Muscle layer of duodenum (tissue), 2 donors: Measurements from ENCODE around the gene DIPK1A.
A peak's percentile ranks its signal among the peaks of the same experiment; 100 is the strongest.

ENCODE experiments used
- H3K27ac ChIP-seq: one replicate; pipeline ENCODE4 v1.7.0; 2013; ENCODE audit warnings: mild to moderate bottlenecking, low read length
- H3K27me3 ChIP-seq: one replicate; pipeline ENCODE4 v1.7.0; 2013; ENCODE audit warnings: low read depth, mild to moderate bottlenecking, control low read depth, low read length
- H3K36me3 ChIP-seq, 2 donors: one replicate each; pipeline ENCODE4 v1.7.0; 2013; ENCODE audit warnings: low read length in 2 of 2, control low read depth in 1 of 2, mild to moderate bottlenecking in 1 of 2; ENCODE audit not compliant: insufficient read depth in 2 of 2, control insufficient read depth in 1 of 2
- H3K4me1 ChIP-seq, 2 donors: one replicate each; pipeline ENCODE4 v1.7.0; 2013; ENCODE audit warnings: low read length in 2 of 2, mild to moderate bottlenecking in 2 of 2, control low read depth in 1 of 2, moderate library complexity in 1 of 2; ENCODE audit not compliant: insufficient read depth in 2 of 2, control insufficient read depth in 1 of 2
- H3K4me3 ChIP-seq, 2 donors: one replicate each; pipeline ENCODE4 v1.7.0; 2013; ENCODE audit warnings: low read length in 2 of 2, low read depth in 1 of 2, mild to moderate bottlenecking in 1 of 2
- H3K9me3 ChIP-seq, 2 donors: one replicate each; pipeline ENCODE4 v1.7.0; 2013; ENCODE audit warnings: low read length in 2 of 2, control low read depth in 1 of 2, mild to moderate bottlenecking in 1 of 2; ENCODE audit not compliant: control insufficient read depth in 1 of 2
- donor health status: healthy.

Gene DIPK1A

DNA sequence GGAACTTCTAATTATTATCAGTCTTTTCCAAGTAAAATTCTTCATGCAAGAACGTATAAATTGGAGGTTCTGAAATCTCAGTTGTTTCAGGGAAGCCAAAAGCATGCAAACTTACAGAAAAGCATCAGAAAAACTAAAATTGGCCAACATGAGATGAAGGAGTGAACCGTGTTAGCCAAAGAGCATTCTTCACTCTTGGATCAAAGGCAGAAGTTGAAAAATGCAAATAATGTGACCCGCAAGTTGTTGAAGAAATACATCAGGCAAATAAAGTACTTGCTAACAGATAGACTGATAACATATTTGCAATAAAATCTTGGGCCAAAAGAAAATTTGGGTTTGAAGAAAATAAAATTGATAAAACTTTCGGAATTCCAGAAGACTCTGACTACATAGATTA lies 29.6 kb downstream of the DIPK1A start:
- Histone ChIP-seq H3K27me3 (no peaks in the 10 kb centered on the region), H3K36me3 (no peaks in the 10 kb centered on the region), H3K9me3 (no peaks in the 10 kb centered on the region), H3K27ac (no peak overlapping the region), H3K4me1 (peaks cover 0 to 19% of the 10 kb centered on the region in 2 donors), H3K4me3 (no peak overlapping the region)

DNA sequence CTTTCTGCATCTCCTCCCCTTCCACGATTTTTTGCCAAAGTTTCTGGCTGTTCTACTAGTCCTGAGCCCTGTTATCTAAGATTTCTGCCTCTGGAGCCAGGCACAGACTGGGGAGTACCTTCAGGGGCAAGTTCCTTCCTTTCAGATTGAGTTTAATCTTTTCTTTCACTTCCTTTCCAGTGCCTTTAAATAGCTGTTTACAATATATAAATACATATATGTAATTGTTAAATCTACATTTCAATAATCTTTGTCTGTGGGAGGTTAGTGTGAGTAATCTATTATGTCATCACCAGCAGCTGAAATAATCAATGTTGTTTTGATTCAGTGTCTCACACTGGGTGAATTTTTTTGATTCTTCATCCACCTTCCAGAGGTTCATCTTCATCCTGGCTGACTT lies 31.8 kb downstream of the DIPK1A start:
- H3K4me1 ChIP-seq, result peaks cover 0 to 14% of the 10 kb centered on the region in 2 donors
- no peaks in the 10 kb centered on the region for H3K36me3 ChIP-seq
- no peaks in the 10 kb centered on the region for H3K27me3 ChIP-seq
- no peak overlapping the region for H3K27ac ChIP-seq
- H3K9me3 ChIP-seq, result no peaks in the 10 kb centered on the region
- H3K4me3 ChIP-seq, result no peak overlapping the region

DNA sequence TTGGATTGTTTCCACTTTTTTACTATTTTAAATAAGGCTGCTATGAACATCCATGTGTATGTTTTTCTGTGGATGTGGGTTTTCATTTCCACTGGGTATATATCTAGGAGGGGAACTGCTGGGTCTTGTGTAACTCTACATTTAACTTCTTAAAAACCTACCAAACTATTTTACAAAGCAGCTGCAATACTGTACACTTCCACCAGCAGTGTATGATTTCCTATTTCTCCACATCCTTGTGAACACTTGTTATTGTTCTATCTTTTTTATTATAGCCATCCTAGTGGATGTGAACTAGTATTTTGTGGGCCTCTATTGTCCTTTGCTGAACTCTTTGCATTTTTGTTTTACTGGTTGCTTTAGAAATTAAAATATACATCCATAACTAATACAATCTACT lies 33.4 kb downstream of the DIPK1A start:
- Histone ChIP-seq H3K27me3 (no peaks in the 10 kb centered on the region), H3K4me3 (no peak overlapping the region), H3K27ac (no peak overlapping the region), H3K36me3 (no peaks in the 10 kb centered on the region), H3K9me3 (no peaks in the 10 kb centered on the region), H3K4me1 (no peaks in the 10 kb centered on the region)

DNA sequence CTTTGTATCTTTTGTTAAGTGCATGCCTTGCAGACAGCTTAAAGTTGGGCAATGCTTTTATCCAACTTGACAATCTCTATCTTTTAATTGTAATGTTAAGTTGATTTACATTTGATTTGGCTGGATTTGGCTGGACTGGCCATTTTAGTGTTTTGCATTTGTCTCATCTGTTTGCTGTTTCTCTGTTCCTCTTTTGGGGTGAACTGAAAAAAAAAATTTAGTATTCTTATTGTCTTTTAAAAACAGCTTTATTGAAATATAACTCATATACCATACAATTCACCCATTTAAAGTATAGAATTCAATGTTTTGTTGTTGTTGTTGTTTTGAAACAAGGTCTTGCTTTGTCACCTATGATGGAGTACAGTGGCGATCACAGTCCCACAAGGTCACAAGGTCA lies 34.4 kb downstream of the DIPK1A start:
- no peak overlapping the region for H3K4me3 ChIP-seq
- H3K36me3 ChIP-seq, result no peaks in the 10 kb centered on the region
- H3K27ac ChIP-seq, result no peak overlapping the region
- H3K27me3 ChIP-seq, result no peaks in the 10 kb centered on the region
- H3K9me3 ChIP-seq, result no peaks in the 10 kb centered on the region
- H3K4me1 ChIP-seq, result no peaks in the 10 kb centered on the region

DNA sequence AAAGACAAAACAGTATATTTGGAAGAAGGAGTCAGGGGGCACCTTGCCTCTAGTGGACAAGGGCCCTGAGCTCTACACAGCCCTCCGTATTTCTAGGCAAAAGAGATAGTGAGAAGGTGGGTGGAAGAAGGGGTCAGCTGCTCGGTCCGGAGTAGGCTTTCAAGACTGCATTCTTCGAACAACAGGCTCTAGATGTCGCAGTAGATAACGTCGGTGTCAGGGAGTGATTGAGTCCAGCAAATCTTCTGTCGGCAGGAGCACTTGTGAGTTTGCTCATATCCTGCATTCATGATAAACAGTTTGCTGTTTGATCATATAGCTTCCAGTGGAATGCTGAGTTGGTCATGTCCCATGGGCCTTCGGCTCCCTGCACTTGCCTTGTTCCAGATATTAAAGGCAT lies 36.8 kb downstream of the DIPK1A start:
- no peak overlapping the region for H3K27ac ChIP-seq
- H3K36me3 ChIP-seq, result no peaks in the 10 kb centered on the region
- no peak overlapping the region for H3K4me3 ChIP-seq
- H3K4me1 ChIP-seq, result no peaks in the 10 kb centered on the region
- no peaks in the 10 kb centered on the region for H3K27me3 ChIP-seq
- no peaks in the 10 kb centered on the region for H3K9me3 ChIP-seq

DNA sequence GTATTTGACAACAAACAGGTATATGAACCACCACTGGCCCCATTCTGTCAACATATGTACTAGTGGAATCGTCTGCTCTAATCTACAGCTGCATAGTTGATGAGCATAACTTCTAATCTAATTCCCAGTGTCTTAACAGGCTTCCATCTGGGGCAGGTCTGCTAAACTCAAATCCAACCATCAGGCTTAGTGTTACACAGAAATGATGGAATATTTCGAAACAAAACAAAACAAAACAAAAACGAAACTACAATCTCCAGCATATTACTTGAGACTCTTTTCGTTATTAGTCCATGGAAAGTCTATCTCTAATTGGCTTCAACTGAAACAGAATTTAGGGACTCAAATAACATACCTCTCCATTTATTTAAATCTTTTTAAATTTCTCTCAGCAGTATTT lies 37.6 kb downstream of the DIPK1A start:
- H3K9me3 ChIP-seq, result no peaks in the 10 kb centered on the region
- no peaks in the 10 kb centered on the region for H3K4me1 ChIP-seq
- H3K27me3 ChIP-seq, result no peaks in the 10 kb centered on the region
- H3K4me3 ChIP-seq, result no peak overlapping the region
- H3K36me3 ChIP-seq, result no peaks in the 10 kb centered on the region
- H3K27ac ChIP-seq, result peak overlapping the region; percentile 35

DNA sequence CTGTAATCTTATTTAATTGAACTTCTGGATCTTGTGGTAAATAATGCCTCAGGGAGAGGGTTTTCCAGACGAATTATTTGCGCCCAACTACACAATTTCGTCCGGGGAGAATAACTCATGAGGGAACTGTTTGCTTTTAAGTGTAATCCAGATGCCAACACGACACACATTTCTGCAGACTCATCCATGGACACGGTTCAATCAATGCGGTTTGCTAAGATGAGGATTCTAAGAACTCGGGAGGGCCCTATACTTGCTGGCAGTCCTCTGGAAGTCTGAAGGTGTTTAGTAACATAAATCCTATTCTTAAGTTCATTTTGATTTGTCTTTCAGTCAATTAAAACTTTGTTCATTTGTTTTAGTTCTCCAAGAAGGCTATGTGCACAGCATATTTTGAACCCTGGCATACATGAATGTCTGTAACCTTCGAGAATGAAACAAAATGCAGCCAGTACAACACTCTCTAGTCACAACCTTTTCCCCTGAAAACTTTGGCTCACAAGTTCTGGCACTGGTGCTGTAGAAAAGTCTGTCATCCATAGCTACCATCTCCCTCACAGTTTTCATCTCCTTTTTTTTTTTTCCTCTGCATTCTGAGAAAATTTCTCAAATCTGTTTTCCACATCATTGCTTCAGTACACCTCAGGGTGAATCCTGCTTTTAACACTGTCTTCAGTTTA lies 38.8 kb downstream of the DIPK1A start:
- no peaks in the 10 kb centered on the region for H3K36me3 ChIP-seq
- no peak overlapping the region for H3K27ac ChIP-seq
- no peaks in the 10 kb centered on the region for H3K9me3 ChIP-seq
- no peak overlapping the region for H3K4me3 ChIP-seq
- no peaks in the 10 kb centered on the region for H3K4me1 ChIP-seq
- H3K27me3 ChIP-seq, result no peaks in the 10 kb centered on the region

DNA sequence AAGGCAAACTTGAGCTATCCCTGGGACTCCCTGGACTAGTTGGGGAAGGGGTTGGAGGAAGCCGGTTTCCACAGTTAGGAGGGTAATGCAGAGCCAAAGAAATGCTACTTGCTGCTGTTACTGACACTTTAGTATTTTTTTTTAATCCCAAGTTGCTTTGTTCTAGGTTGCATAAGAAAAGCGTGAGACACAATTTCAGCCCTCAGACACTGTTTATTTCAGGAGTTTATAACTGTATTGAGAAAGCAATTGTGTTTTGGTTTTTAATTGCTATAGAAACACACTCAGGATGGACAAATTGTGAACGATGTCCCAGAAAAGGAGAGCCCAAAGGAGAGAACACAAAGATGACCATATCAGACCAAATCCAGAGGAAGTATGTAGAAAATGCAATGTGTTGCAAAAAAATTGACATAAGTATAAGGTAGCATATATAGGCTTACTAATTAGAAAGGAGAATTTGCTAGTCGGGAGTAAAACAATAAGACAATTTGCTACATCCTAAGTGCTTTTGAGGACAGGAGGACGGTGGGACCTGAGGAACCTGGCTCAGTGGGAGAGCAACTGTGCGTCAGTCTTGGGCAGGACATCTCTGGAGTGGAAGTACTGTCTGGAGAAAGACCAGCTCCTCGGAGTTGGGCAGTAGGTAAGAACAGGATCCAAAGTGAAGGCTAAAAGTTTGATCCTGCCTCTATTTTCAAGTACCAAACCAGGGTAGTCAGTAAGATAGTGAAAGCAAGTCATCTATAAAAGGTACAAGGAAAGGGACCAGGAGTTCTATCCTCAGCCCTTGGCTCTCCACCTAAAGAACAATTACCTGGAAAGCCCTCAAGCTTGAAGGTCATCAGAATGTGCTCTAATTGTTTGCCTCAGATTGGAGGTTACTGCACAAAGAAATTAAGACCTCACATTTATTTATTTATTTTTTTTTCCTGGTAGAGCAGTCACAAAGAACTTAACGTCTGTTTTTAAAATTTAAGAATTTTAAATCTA lies 39.9 kb downstream of the DIPK1A start:
- H3K27ac ChIP-seq, result no peak overlapping the region

DNA sequence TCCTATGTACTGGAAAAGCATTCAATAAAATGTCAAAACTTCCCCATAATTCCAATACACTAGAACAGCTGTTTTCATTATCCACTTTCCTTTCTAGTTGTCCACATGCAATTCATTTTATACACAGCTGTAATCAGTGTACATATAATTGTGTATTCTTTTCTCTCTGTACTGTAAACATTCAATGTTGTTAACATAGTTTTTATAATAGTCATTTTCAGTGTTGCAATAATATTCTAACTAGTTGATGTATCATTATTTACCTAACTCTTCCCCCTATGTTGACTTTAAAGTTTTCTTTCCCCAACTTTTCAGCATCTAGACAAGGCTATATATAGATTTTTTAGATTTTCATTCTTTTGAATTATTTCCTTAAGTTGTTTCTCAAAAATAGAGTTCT lies 44.4 kb downstream of the DIPK1A start:
- H3K27ac ChIP-seq, result no peak overlapping the region
- H3K27me3 ChIP-seq, result no peaks in the 10 kb centered on the region
- H3K9me3 ChIP-seq, result no peaks in the 10 kb centered on the region
- H3K4me1 ChIP-seq, result no peaks in the 10 kb centered on the region
- H3K4me3 ChIP-seq, result no peak overlapping the region
- H3K36me3 ChIP-seq, result no peaks in the 10 kb centered on the region

More for the DNA sequence above, 39.9 kb downstream of the DIPK1A start:
- Histone ChIP-seq H3K4me1 (no peaks in the 10 kb centered on the region), H3K36me3 (no peaks in the 10 kb centered on the region), H3K27me3 (no peaks in the 10 kb centered on the region), H3K9me3 (no peaks in the 10 kb centered on the region), H3K4me3 (no peak overlapping the region)

DNA sequence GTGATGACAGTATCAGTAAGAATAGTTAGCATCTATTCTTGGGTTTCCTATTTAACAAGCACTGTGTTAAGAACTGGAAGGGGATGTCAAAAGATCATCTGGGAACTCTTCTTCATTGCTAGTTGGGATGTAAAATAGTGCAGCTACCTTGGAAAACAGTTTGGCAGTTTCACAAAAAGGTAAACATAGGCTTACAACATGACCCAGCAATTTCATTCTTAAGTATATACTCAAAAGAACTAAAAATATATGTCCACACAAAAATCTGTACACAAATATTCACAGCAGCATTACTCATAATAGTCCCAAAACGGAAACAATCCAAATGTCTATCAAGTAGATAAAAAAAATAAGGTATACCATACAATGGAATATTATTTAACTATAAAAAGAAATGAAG lies 45.7 kb downstream of the DIPK1A start:
- Histone ChIP-seq H3K36me3 (no peaks in the 10 kb centered on the region), H3K4me3 (no peak overlapping the region), H3K27ac (no peak overlapping the region), H3K9me3 (no peaks in the 10 kb centered on the region), H3K4me1 (no peaks in the 10 kb centered on the region), H3K27me3 (no peaks in the 10 kb centered on the region)

DNA sequence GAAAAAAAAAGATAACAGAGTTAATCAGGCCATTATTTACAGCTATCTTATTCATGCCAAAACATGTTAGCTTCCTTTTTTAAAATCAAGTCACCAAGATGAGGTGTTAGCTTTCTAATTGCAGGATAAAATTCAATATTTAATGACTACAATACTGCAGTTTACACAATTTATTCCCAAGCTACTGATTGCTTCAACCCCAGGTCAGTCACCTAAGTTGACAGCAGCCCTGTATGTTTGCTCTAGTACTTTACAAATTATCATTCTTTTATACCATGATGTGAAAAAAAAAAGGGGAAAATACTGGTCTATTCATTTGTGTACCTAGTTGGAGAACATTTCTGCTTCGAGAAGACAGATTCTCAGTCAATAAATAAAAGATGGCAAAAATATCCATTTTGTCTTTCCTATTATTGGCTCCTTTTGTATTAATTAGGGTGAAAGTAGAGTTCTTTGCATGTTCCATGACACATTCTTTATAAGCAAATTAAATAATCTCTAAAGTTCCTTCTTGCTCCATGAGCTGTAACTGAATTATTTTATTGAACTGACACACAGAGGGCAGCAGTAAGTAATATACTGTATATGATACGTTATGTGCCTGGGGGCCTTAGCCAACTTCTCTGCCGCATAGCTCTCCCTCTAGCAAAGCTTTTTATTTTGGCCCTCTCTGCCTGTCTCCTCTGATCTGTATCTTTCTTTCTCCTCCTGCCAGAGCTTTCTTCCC lies 48.0 kb downstream of the DIPK1A start:
- Histone ChIP-seq H3K4me1 (peaks cover 0 to 4% of the 10 kb centered on the region in 2 donors), H3K4me3 (no peak overlapping the region), H3K27me3 (no peaks in the 10 kb centered on the region), H3K27ac (no peak overlapping the region), H3K9me3 (no peaks in the 10 kb centered on the region), H3K36me3 (no peaks in the 10 kb centered on the region)
